OCI-LY3 (cell line): ENCODE measurements around the gene SMURF1.

ENCODE experiments used
- EZH2phosphoT487 ChIP-seq: fragments of 200-600 bp; shearing (Covaris generic); IDR thresholded peaks from 2 replicates; pipeline ENCODE4 v1.6.1; 2018; ENCODE audit warnings: antibody characterized with exemption, mixed run types, low read depth
- TF ChIP-seq, protein P1 (sequence below): fragments of 200-600, 300-600 bp; sonication (generic); IDR thresholded peaks from 2 replicates; pipeline ENCODE4 v1.5.1; 2014; ENCODE audit warnings: antibody characterized with exemption, low read length, low read depth

DNA sequence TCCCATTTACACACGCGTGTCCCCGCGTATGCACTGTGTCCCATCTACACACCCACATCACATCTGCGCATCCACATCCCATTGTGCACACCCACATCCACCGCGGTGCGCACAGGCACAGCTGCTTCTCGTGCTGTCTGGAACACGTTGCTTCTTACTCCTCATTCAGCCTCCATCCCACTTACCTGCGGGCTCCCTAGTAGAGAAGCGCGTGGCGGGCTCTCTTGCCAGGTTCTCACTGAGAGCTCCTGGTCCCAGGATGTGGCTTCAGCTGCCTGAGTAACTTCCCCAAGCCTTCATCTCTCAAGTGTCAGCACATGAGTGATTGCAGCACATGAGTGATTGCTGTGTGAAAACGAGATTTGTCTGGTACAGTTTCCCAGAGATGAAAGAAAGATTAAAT is 147.8 kb downstream of the SMURF1 start:
- TF ChIP-seq, protein P1, sequence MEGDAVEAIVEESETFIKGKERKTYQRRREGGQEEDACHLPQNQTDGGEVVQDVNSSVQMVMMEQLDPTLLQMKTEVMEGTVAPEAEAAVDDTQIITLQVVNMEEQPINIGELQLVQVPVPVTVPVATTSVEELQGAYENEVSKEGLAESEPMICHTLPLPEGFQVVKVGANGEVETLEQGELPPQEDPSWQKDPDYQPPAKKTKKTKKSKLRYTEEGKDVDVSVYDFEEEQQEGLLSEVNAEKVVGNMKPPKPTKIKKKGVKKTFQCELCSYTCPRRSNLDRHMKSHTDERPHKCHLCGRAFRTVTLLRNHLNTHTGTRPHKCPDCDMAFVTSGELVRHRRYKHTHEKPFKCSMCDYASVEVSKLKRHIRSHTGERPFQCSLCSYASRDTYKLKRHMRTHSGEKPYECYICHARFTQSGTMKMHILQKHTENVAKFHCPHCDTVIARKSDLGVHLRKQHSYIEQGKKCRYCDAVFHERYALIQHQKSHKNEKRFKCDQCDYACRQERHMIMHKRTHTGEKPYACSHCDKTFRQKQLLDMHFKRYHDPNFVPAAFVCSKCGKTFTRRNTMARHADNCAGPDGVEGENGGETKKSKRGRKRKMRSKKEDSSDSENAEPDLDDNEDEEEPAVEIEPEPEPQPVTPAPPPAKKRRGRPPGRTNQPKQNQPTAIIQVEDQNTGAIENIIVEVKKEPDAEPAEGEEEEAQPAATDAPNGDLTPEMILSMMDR, result no peak
- TF ChIP-seq EZH2phosphoT487, result no peak
